Measurements from ENCODE around the gene NINL. TPM values are rescaled to one million over a fixed set of nuclear protein-coding genes. Genes with fewer than 3 reads are reported as not detected.

Gene NINL
- total and polyA plus RNA-seq, 2 of the 4 experiments (the other 2 are of a cell fraction), result 3.0 to 10.4 TPM

DNA sequence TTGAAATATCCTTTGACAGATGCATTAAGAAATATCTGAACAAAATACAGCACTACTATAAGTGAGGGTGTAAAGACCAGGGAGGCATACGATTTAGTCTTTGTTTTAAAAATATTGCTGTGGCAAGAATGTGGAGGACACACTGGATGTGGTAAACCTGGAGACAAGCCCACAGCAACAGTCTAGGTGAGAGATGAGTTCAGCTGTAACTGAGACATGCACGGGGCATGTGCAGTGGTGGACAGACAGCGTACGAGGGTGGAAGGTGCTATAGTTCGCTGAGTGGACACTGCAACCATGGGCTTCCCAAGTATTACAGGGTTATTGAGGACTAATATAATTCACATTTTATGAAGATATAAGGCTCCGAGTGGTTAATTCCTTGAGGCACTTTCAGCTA lies 36.7 kb upstream of the NINL start:
- TF ChIP-seq MAFK (IDR thresholded peaks at IDR 0.05; ENCODE audit: low read depth, low read length) (no peak), MAZ (IDR thresholded peaks at IDR 0.05; ENCODE audit: borderline replicate concordance, low read depth, low read length) (no peak), POLR2A (IDR thresholded peaks at IDR 0.05; ENCODE audit: low read depth, low read length) (no peak), BHLHE40 (IDR thresholded peaks at IDR 0.05; ENCODE audit: low read depth, low read length) (no peak), FOS (IDR thresholded peaks at IDR 0.05; ENCODE audit: low read depth, low read length) (no peak), RAD21 (IDR thresholded peaks at IDR 0.05; ENCODE audit: low read length) (no peak), NFE2L2 (IDR thresholded peaks at IDR 0.05; ENCODE audit: low read depth, low read length) (no peak), MXI1 (IDR thresholded peaks at IDR 0.05; ENCODE audit: borderline replicate concordance, low read depth, low read length) (no peak), RCOR1 (IDR thresholded peaks at IDR 0.05; ENCODE audit: insufficient replicate concordance, low read length) (no peak), RFX5 (IDR thresholded peaks at IDR 0.05; ENCODE audit: low read depth, low read length) (no peak), CEBPB (IDR thresholded peaks at IDR 0.05; ENCODE audit: low read depth, low read length) (no peak)
- Histone ChIP-seq H3K56ac (ENCODE audit: extremely low read depth, insufficient read depth, low read length) (no peak overlapping the region), H3K18ac (ENCODE audit: low read depth, low read length) (no peak overlapping the region), H2BK5ac (ENCODE audit: low read depth, low read length, poor library complexity, severe bottlenecking) (no peak overlapping the region), H3K4me3 (ENCODE audit: insufficient read depth, low read depth, low read length) (no peak overlapping the region), H3K9me1 (ENCODE audit: insufficient read depth, low read length) (peaks cover 7% of the 10 kb centered on the region; the same call in 1 of the 2 replicates), H2AK5ac (ENCODE audit: low read depth, low read length) (peak overlapping the region; percentile 15; the same call in 1 of the 2 replicates), H3K23ac (ENCODE audit: low read depth, low read length) (peak overlapping the region; percentile 49), H4K8ac (ENCODE audit: low read depth in 2 of 2, low read length in 2 of 2) (no peak overlapping the region), H3K27ac (ENCODE audit: insufficient read depth, low read length) (no peak overlapping the region), H2BK15ac (ENCODE audit: low read depth, low read length) (no peak overlapping the region), H4K91ac (ENCODE audit: insufficient read depth, low read depth, low read length) (no peak overlapping the region), H3K79me1 (ENCODE audit: low read depth in 1 of 2, low read length in 2 of 2) (peaks cover 38 to 59% of the 10 kb centered on the region in 2 experiments), H3K4me1 (ENCODE audit: control insufficient read depth, insufficient read depth, low read length) (peaks cover 5% of the 10 kb centered on the region; the same call in 1 of the 2 replicates), H3K9ac (ENCODE audit: low read depth, low read length) (no peak overlapping the region), H2BK120ac (ENCODE audit: low read depth, low read length) (no peak overlapping the region), H2AK9ac (replicated peaks; ENCODE audit: low read depth, low read length, poor library complexity) (peak overlapping the region; percentile 51), H4K20me1 (ENCODE audit: insufficient read depth, low read length) (peaks cover 14% of the 10 kb centered on the region; the same call in 1 of the 2 replicates), H2BK20ac (ENCODE audit: low read depth, low read length) (no peak overlapping the region), H3K4ac (ENCODE audit: low read depth, low read length) (0 out of 2 replicates have a peak overlapping the region, but pooled peaks have one; percentile 31), H3K36me3 (ENCODE audit: control insufficient read depth, insufficient read depth, low read length) (no peaks in the 10 kb centered on the region), H3K14ac (replicated peaks; ENCODE audit: low read depth, low read length) (peak overlapping the region; percentile 63; the same call in 1 of the 2 replicates), H3K9me3 (ENCODE audit: control insufficient read depth, insufficient read depth, low read length) (no peaks in the 10 kb centered on the region), H4K5ac (ENCODE audit: low read depth, low read length) (no peak overlapping the region), H3K4me2 (ENCODE audit: low read depth, low read length) (peak overlapping the region; percentile 82; the same call in 1 of the 2 replicates), H3K27me3 (ENCODE audit: control insufficient read depth, insufficient read depth, low read length) (no peaks in the 10 kb centered on the region), H2AFZ (replicated peaks; ENCODE audit: low read length, poor library complexity) (no peak overlapping the region)
- TSS peak; percentile 47 for BruUV-seq (replicated peaks)
- no CpG with 5 or more reads among the region's 6 CpGs for WGBS, 2 experiments (ENCODE audit: extremely low coverage in 2 of 2, insufficient read length in 1 of 2)
- dilution Hi-C loops (cut with HindIII; ENCODE audit: low sequenced_read_pairs, unreplicated experiment) (no loop called here), in situ Hi-C loops (cut with MboI; ENCODE audit: low sequenced_read_pairs) (no loop called here), intact Hi-C loops (cut with micrococcal nuclease) (loop anchor here (2.0 to 10.0 kb wide), 5 partner anchors 80 to 197 kb away; no protein-coding TSS in a partner anchor)
- DNase-seq (peak; percentile 3), ATAC-seq (ENCODE audit: low read depth) (no peak)
- ChIA-PET POLR2A (ENCODE audit: unreplicated experiment) (no interaction called here), CTCF (interaction anchor here (0.7 to 0.8 kb wide), 2 partner anchors 12 to 29 kb away, joined by 3 to 4 read pairs; no protein-coding TSS in a partner anchor)
